NCI-H524 treated with DMSO at 0.1 percent for 48 hours (cell line): Measurements from ENCODE around the gene TNK2.
"Not testable (repeated sequence)": the region's sequence is repeated elsewhere in the genome, so short reads cannot be mapped to it uniquely, and the experiment has no call there.

Experiments
- DNase-seq: peaks from one replicate; lab custom pipeline; 2025; lab: John Stamatoyannopoulos, UW

The TNK2 gene

GRCh38 chr3:195885036-195885891 lies 23.1 kb downstream of the TNK2 start:
- DNase-seq = no peak

- DNase-seq = no peak
Measured at GRCh38 chr3:195884691-195885035, 23.7 kb downstream of the TNK2 start.

GRCh38 chr3:195883801-195884200 lies 24.6 kb downstream of the TNK2 start:
- DNase-seq = no peak

- DNase-seq = no peak
Measured at GRCh38 chr3:195883160-195883559, 25.2 kb downstream of the TNK2 start.

- no peak for DNase-seq
Measured at GRCh38 chr3:195882002-195882441, 26.3 kb downstream of the TNK2 start.

GRCh38 chr3:195881276-195881988 lies 26.9 kb downstream of the TNK2 start:
- no peak for DNase-seq

GRCh38 chr3:195880037-195880431 lies 28.3 kb downstream of the TNK2 start:
- no peak for DNase-seq

GRCh38 chr3:195879416-195880036 lies 28.8 kb downstream of the TNK2 start:
- DNase-seq = no peak

GRCh38 chr3:195878424-195879274 lies 29.7 kb downstream of the TNK2 start:
- DNase-seq = no peak

- DNase-seq = no peak
Measured at GRCh38 chr3:195877767-195878423, 30.5 kb downstream of the TNK2 start.

- DNase-seq = no peak
Measured at GRCh38 chr3:195877136-195877715, 31.1 kb downstream of the TNK2 start.

- no peak for DNase-seq
Measured at GRCh38 chr3:195876297-195877064, 31.9 kb downstream of the TNK2 start.

GRCh38 chr3:195875482-195876236 lies 32.7 kb downstream of the TNK2 start:
- DNase-seq = no peak

GRCh38 chr3:195873971-195874370 lies 34.4 kb downstream of the TNK2 start:
- no peak for DNase-seq

GRCh38 chr3:195873281-195873887 lies 35.0 kb downstream of the TNK2 start:
- no peak for DNase-seq

- DNase-seq = no peak
Measured at GRCh38 chr3:195872800-195873199, 35.6 kb downstream of the TNK2 start.

- DNase-seq = no peak
Measured at GRCh38 chr3:195872097-195872496, 36.3 kb downstream of the TNK2 start.

GRCh38 chr3:195871686-195872085 lies 36.7 kb downstream of the TNK2 start:
- DNase-seq = not testable (repeated sequence)

- no peak for DNase-seq
Measured at GRCh38 chr3:195870937-195871336, 37.4 kb downstream of the TNK2 start.
